Stromal cell of bone marrow (primary cell): Measurements from ENCODE around the gene CTDSPL2.
"Not testable (repeated sequence)": the region's sequence is repeated elsewhere in the genome, so short reads cannot be mapped to it uniquely, and the experiment has no call there.

Experiments
- DNase-seq: peaks from one replicate; pipeline ENCODE4 v3.0.0-alpha.2; 2012; ENCODE audit warnings: low read depth

CTDSPL2 gene

DNA sequence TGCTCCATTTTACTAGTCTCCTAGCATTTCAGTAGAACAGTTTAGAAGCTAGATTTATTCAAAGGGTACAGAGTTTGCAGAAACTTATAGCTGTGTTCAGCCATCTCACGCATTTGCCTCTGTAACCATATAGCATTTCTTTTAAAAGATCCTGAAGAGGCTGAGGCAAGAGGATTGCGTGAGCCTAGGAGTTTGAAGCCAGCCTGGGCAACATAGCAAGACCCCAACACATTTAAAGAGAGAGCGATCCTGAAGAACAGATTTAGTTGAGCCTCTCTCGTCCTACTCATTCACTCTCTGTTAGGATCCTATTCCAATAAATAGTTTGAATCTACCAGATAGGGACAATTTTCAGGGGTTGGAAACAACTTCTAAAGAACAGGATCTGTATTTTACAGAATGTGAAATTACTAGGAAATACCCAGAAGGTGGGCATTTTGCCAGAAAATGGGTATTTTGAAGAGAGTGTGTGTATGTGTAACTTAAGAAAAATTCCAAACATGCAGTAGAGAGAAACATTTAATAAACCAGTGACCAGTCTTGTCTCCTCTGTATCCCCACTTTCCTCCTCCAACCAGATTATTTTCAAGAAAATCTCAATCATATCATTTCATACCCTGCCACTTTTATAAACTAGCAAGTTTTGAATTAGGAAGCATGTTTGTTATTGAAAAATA is 114.0 kb downstream of the CTDSPL2 start:
- no peak for DNase-seq

DNA sequence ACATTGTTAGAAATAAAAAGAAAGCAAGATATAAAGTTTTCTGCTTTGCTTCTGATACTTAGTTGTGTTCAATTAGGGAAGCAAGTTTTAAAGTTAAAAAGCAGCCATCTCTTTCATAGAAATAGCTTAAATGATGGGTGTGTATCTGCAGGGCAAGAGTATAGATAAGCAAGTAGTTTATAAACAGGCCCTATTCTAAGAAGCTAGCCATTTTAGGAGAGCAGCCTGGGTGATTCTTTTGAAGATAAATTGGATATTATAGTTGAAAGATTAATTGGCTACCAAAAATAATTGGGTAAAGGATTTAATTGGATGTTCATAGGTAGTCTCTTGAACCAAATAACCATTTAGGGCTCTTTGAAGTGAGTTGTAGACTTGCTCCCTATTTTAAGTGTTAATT is 115.2 kb downstream of the CTDSPL2 start:
- no peak for DNase-seq

DNA sequence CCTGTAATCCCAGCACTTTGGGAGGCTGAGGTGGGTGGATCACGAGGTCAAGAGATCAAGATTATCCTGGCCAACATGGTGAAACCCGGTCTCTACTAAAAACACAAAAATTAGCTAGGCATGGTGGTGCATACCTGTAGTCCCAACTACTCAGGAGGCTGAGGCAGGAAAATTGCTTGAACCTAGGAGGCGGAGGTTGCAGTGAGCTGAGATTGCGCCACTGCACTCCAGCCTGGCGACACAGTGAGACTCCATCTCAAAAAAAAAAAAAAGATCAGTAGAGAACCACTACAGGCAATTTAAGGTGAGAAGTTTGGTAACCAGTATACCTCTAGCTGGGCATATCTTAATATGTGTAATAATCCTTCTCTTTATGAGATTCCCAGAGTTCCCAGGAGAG is 117.3 kb downstream of the CTDSPL2 start:
- not testable (repeated sequence) for DNase-seq

DNA sequence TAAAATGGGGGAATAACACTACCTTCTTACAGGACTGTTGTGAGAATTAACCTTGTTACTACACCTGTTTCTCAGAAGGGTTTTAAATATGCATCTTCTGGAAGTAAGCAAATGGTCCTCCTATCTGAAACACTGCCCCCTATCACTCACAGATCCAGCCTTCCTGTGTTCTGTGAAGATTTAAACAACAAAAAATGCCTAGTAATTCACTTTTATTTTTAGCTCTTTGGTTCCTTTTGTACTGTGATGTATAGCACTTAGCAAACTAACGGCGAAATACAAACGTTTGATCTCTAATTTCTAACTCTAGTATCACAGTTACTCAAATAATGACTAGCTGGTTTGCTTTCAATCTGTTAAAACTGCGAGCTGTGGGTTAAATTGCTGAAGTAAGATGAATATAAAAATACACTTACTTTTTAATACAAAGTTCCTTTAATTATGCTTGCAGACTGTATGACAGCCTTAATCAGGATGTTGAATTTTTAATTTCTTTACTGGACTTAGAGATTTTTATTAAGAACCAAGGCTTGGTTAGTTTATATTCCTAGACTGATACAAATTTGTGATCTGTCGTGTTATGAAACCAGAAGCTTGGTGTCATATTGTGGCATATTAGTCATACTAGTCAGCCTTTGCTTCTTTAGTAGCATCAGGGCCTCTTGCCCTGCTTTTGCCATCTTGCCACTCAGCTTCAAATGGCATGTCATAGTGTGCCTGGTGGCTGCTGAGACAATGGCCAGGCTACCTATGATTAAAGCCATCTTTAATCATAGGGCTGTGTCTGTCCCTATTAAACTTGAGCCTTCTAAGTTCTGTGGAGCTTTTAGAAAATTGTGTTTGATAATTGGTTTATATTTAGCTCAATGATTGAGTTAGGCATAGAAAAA is 118.7 kb downstream of the CTDSPL2 start:
- no peak for DNase-seq

DNA sequence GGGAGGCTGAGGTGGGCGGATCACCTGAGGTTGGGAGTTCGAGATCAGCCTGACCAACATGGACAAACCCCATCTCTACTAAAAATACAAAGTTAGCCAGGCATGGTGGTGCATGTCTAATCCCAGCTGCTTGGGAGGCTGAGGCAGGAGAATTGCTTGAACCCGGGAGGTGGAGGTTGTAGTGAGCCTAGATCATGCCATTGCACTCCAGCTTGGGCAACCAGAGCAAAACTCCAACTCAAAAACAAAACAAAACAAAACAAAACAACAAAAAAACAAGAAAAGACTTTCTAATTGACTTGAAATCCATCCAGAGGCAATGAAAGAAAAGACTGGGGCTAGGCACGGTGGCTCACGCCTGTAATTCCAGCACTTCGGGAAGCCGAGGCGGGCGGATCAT is 121.7 kb downstream of the CTDSPL2 start:
- not testable (repeated sequence) for DNase-seq

DNA sequence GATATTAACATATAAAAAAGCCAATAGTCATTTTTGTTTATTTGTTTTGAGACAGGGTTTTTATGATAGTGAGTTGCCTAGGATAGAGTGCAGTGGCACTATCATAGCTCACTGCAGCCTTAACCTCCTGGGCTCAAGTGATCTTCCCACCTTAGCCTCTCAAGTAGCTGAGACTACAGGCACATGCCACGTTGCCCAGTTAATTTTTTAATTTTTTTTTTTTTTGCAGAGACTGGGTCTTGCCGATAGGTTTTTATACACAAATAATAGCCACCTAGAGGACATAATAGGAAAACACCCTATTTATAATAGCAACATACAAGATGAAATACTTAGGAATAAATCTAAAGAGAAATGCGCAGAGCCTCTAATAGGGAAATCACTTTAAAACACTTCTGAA is 122.8 kb downstream of the CTDSPL2 start:
- no peak for DNase-seq

DNA sequence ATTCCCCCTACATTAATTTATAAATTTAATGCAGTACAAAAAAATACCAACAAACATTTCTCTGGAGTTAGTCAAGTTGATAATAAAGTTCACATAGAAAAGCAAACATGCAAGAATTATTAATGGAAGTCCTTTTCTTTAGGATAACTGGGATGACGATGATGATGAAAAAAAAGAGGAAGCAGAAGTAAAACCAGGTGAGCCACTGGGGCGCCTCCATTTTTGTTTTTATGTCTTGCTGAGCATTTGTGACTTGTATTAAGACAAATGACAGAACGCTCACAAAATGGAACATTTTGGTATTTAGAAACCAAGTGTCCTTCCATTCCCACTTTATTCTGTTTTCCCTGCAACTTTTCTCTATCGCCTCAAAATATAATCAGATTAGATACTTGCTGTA is 123.3 kb downstream of the CTDSPL2 start:
- no peak for DNase-seq

DNA sequence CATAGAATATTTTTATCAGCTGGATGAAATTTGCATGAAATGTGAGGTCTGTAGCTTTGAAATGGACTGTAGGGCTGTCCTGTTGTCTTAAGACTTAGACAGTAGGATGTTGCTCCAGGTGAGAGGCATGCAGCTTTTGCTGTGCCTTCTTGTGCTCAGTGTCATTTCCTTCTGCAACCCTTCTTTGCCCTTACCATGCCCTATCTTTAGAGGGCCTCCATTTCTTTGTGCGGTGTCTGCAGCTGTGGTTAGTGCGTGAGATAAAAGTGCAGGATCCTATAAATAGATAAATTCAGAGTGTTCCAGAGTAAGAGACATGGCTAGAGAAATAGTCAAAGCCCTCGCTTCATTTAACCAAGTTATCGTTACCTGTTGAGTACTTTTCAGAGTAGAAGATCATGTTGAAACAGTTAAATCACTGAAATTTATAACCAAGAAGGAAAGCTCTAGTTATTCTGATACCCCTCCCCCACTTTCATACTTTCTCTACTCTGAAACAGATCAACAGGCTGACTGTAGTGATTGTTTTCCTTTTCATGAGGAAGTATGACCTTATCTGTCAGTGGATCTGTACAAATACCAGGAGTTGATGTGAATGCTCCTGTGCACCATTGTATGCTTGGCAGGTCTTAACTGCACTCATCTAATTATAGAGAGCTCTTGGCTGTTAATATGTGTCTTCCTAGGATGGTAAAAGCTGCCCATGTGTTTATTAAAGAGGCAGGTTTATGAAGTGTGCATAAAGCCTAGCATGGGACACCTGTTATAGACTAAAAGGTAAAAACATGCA is 127.7 kb downstream of the CTDSPL2 start:
- no peak for DNase-seq

DNA sequence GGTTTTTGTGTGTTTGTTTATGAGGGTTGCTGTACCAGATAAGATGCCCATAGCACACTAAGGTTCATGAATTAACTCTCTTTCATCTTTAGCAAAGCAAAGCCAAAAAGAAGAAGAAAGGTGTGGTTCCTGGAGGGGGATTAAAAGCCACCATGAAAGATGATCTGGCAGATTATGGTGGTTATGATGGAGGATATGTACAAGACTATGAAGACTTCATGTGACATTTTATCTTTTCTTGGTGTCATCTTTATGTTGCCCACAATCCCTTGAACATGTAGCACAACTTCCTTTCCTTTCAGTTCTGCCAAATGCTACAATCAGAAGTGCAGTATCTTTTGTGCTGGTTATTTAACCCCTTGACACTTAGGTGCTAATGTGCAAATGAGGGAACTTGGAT is 133.5 kb downstream of the CTDSPL2 start:
- not testable (repeated sequence) for DNase-seq

DNA sequence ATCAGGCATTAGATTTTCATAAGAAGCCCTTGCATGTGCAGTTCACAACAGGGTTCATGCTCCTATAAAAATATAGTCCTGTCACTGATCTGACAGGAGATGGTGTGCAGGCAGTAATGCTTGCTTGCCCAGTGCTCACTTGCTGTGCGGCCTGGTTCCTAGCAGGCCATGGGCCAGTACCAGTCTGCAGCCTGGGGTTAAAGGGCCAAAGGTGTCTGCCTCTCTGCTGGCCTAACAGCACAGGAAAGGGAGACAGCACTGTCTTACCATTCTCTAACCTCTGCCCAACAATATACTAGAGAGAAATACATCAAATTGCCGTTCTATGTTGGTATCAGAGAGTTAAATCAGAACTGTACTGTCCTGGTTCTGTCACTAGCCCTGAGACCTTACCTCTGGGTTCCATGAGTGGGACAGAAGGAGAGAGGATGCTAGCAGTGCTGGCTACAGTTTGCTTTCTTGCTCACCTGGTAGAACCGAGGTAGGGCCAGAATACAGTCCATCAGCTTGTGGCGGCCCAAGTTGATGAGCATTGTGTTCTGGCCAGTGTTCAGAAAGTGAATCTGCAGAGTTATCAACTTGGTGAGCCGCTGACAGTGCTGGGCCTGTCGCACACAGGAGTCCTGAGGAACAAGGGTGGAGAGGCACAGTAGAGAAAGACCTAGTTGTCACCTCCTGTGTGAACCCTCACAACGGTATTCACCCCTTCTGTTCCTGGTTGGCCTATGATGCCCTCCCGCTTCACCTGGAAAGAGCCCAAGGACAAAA is 138.1 kb downstream of the CTDSPL2 start:
- DNase-seq: no peak

DNA sequence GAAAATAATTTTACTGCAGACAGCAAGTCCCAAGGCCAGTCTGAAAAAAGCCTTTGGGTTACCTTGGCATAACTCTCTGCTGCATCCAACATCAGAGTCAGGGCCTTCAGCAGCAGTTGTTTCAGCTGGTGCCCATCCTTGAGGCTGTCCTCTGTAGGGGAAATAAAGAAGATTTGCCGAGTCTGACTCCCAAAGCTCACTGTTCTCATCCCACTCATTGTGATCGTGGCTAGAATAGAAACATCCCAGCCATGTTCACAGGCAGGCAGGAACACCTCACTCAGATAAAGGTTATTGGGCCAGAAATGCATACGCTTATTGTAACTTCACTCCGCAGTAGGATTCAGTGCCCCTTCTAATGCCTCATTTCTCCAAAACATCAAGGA is 138.7 kb downstream of the CTDSPL2 start:
- no peak for DNase-seq

DNA sequence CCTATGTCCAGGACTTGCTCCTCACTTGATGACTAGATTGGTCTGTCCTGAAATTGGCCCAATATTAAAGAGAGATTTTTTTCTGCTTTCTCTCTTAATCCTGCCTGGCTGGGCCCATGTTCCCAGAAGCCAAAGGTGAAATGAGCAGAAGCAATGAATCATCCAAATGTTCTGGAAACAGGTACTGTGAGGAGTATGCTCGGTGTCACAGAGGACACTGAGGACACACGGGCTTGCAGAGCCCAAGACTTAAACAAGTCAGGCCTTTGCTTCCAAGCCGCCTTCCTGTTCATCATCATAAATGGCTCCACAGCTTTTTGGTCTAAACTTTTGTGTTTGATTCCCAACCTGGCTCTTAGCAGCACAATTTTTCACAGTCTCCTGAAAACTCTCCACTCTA is 140.9 kb downstream of the CTDSPL2 start:
- DNase-seq: no peak

DNA sequence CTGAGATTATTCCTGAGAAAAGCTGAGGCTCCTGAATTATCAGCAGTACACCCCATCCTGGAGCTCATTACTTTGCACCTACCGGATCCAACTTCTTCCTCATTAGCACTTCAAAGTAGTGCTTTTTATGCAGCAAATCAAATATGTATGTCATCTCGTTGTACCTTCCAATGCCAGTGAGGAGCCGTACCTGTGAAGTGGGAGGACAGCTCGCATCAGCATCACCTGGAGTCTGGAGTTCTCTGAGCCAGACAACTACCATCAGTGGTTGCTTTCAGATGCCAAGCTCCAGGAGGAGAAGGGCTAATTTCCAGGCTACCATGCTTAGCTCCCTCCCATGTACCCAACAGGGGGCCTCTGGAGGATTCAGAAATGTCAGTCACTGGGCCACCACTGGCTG is 141.9 kb downstream of the CTDSPL2 start:
- DNase-seq: no peak

DNA sequence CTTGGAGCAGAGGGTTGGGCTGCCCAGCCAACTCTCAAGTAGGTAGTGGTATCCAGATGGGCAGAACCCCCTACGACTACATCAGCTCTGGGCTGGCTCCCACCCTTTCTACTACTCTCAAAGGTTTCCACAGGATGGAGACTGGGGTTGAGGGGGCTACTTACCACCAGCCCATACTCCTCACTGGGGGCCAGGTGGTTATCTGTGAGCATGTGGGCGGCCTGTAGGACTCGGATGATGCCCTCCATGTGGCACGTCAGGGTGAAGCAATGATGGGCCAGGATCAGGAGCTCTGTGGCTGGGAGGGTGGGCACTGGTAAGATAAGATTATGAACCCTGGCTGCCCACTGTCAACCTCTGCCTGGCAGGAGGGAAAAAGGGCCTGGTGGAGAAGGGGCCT is 142.9 kb downstream of the CTDSPL2 start:
- DNase-seq: no peak

DNA sequence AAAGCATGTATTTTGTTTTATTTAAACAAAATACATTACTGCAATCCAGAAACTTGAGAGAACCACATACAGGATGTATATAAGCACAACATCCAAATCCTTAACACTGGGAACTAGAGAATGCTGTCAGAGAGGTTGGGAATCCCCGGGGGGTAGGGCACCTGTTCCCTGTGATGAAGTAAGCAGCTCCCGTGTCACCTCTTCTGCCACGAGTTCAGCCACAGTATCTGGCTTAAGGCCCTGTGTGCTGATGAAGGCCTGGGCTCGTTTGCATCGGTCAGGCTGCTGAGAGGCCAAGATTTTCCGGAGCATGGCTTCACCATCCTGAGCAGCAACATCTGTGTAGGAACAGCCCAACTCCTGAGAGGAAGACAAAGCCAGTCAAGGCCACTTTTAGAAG is 146.0 kb downstream of the CTDSPL2 start:
- DNase-seq: no peak

DNA sequence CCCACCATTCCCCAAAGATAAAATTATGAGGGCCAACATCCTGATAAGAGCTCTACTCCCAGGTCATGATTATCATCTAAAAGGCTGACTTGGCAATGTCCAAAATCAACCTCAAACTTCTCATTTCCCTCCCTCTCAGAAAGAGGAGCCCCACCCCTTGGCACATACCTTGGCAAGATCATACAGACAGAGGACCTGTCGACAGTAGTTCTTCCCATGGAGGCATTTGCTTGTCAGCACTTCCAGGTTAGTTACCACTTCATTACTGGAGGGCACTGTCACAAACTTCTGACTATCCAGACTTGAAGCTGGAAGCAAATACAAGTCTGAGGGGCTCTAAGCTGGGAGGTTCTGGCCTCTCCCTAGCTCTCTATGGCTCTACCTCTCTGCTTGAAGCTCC is 147.3 kb downstream of the CTDSPL2 start:
- DNase-seq: no peak
